Prostate gland (tissue), 2 donors: ENCODE measurements around the gene GOLM1. TPM values are rescaled to one million over a fixed set of nuclear protein-coding genes. Genes with fewer than 3 reads are reported as not detected.
A peak's percentile ranks its signal among the peaks of the same experiment; 100 is the strongest.

Source experiments
- DNase-seq: peaks from one replicate; pipeline ENCODE4 v3.0.0-alpha.2; 2019; ENCODE audit warnings: low spot score
- H3K27ac ChIP-seq, 2 donors: fragments of 200-600 bp; sonication (generic); 2 replicates each; pipeline ENCODE4 v1.5.1; 2017 to 2019
- H3K27me3 ChIP-seq: fragments of 200-600 bp; sonication (generic); replicated peaks from 2 replicates; pipeline ENCODE4 v1.5.1; 2019; ENCODE audit not compliant: insufficient read depth
- H3K36me3 ChIP-seq, 2 donors: fragments of 200-600 bp; sonication (generic); 1 replicate in 1 of 2; 2 replicates in 1 of 2; pipeline versions ENCODE4 v1.5.1 to v1.8.1; 2017 to 2019
- H3K4me1 ChIP-seq: fragments of 200-600 bp; sonication (generic); replicated peaks from 2 replicates; pipeline ENCODE4 v1.5.1; 2019
- H3K4me3 ChIP-seq, 2 donors: fragments of 200-600 bp; sonication (generic); 2 replicates each; pipeline ENCODE4 v1.5.1; 2017 to 2019
- H3K9me3 ChIP-seq: fragments of 200-600 bp; sonication (generic); 2 replicates; pipeline ENCODE4 v1.5.1; 2017
- POLR2A ChIP-seq: fragments of 450-650 bp; IDR thresholded peaks from one replicate; pipeline ENCODE4 v1.6.1; 2016; ENCODE audit warnings: antibody characterized with exemption, mild to moderate bottlenecking
- POLR2AphosphoS5 ChIP-seq: sonication (generic); formaldehyde crosslinking; IDR thresholded peaks from one replicate; pipeline ENCODE4 v1.6.1; 2017; ENCODE audit warnings: antibody characterized with exemption
- WGBS: methylation state at CpG from one replicate; pipeline ENCODE4 v1.1.5; 2018; 5-methylcytosine and 5-hydroxymethylcytosine counted together
- intact Hi-C: fragments of 100-400 bp; cut with DNase I; formaldehyde crosslinking; loops from one replicate; pipeline ENCODE4 v1.14.2; 2022
- total RNA-seq, 2 donors: library from RNA; depleted of rRNA; stranded (reverse); fragments of >200 nt; gene quantifications; one replicate each; pipeline ENCODE4 v1.1.0, GENCODE V29; 2016
- TF ChIP-seq, protein P1 (sequence below), 4 experiments: fragments of 200-600 bp in 2 of 4; fragments of 450-650 bp in 2 of 4; sonication (generic) in 2 of 4; IDR thresholded peaks; 1 replicate in 3 of 4; 2 replicates in 1 of 4; pipeline ENCODE4 v1.5.1; 2016 to 2019; ENCODE audit warnings: antibody characterized with exemption in 4 of 4, mild to moderate bottlenecking in 2 of 4, moderate library complexity in 2 of 4

GOLM1 gene
- total RNA-seq, 2 donors from 2014 or later = 53.4 to 162 TPM

DNA sequence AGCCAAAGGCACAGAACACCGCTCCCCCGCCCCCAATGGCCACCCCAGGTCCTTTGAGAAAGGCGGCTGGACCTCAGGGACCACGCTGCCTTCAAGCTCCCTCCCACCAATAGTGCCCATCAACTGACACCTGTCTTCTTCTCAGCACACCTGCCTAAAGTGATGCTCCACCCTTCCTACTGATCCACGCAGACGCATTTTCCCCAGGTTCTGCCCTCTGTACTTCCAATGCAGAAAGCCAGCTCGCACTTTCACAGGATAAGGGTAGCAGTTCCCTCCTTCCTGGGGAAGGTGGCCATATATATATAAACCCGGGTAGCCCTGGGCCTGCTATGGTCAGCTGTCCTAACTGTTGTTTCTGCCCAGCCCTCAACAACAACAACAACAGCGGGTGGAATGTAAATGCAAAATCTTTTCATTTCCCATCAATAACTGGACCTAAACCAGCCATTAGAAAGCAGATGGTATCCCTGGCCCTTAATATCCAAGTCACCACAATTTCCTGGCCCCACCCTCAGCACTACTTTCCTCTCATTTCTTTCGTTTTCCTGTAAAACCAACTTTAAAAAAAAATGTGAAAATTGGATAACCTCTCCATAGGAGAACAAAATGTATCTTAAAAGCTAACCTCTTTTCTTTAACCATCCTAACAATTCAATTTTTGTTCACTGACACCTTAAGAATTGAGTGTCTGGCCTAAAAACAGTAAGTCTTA, 1.7 kb downstream of the GOLM1 start:
- intact Hi-C loops = no loop called here
- Histone ChIP-seq H3K4me1 (no peaks in the 10 kb centered on the region), H3K4me3 (peak overlapping the region in 1 of 2 donors; percentile 80), H3K27me3 (no peaks in the 10 kb centered on the region), H3K9me3 (no peaks in the 10 kb centered on the region), H3K27ac (no peak overlapping the region), H3K36me3 (no peaks in the 10 kb centered on the region)
- no peak for DNase-seq
- TF ChIP-seq POLR2AphosphoS5 (no peak), POLR2A (no peak)
- TF ChIP-seq, protein P1, sequence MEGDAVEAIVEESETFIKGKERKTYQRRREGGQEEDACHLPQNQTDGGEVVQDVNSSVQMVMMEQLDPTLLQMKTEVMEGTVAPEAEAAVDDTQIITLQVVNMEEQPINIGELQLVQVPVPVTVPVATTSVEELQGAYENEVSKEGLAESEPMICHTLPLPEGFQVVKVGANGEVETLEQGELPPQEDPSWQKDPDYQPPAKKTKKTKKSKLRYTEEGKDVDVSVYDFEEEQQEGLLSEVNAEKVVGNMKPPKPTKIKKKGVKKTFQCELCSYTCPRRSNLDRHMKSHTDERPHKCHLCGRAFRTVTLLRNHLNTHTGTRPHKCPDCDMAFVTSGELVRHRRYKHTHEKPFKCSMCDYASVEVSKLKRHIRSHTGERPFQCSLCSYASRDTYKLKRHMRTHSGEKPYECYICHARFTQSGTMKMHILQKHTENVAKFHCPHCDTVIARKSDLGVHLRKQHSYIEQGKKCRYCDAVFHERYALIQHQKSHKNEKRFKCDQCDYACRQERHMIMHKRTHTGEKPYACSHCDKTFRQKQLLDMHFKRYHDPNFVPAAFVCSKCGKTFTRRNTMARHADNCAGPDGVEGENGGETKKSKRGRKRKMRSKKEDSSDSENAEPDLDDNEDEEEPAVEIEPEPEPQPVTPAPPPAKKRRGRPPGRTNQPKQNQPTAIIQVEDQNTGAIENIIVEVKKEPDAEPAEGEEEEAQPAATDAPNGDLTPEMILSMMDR (IDR thresholded peaks at IDR 0.05) = no peak
- WGBS = 95% methylated on average over 10 of the region's 10 CpGs

DNA sequence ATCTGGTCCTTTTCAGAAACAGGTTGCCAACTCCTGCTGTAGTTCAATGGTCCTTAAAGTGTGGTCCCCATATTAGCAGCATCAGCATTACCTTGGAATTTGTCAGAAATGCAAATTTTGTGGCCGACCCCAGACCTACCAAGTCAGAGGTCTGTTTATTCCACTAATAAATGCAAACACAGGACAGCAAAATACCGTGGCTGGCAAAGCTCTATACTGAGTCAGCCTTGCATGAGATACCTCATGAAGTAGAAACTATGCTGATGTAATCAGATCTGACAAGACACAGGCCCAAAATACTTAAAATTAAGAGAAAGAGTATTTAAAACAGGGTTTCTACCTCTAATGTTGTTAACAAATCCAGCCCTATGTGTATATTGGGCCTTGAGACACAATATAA, 3.0 kb downstream of the GOLM1 start:
- Histone ChIP-seq H3K36me3 (no peaks in the 10 kb centered on the region), H3K4me3 (no peak overlapping the region), H3K9me3 (no peaks in the 10 kb centered on the region), H3K27me3 (no peaks in the 10 kb centered on the region), H3K4me1 (no peaks in the 10 kb centered on the region), H3K27ac (no peak overlapping the region)
- intact Hi-C loops = no loop called here
- 80% methylated on average over 2 of the region's 2 CpGs for WGBS
- no peak for DNase-seq
- TF ChIP-seq POLR2A = no peak
- TF ChIP-seq, protein P1 (IDR thresholded peaks at IDR 0.05) = no peak
- no peak for TF ChIP-seq POLR2AphosphoS5

DNA sequence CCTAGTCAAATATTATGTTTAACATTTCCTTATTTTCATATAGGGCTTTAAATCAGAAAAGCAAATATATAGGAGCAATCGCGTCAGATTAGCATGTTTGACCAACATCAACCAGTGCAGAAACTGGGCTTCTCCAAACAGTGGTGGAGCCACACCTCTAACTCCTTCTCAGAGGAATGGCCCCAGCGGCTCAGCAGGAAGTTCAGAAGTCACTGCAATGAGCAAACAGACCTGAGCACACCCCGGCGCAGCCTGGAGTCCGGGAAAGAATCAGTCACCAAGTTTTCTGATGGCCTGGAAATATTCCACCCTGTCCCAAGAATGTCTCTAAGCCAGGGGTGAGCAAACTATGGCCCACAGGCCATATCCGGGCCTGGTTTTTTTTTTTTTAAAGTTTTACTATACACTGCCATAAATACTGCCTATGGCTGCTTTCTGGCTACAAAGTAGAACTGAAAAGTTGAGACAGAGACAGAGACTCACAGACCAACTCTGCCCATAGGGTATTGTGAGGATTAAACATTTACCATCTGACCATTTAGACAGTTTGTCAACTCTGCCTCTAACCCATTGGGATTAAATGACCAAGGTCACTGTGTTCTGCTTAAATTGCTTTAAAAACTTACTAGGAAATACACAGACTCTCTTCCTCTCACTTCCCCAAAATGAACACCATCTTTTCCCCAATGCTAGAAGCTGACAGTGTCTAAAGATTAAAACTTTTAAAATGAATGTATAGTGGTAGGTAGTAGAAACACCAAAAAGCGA, 5.4 kb downstream of the GOLM1 start:
- DNase-seq = peak; percentile 58
- 65% methylated on average over 8 of the region's 8 CpGs for WGBS

DNA sequence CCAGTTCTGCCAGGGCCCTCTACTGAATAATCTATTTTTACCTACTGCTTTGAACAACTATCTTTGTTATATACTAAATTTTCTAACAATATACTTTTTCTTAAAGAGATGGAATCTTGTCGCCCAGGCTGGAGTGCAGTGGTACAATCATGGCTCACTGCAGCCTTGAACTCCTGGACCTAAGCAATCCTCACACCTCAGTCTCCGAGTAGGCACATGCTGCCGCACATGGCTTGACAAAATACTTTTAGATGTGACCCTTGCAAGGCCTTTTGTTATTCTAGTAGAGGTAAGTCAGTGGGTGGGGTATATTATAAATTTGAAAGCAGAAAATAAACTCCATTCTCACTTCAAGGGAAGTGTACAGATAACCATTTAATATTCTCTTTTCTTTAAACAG, 7.9 kb downstream of the GOLM1 start:
- Histone ChIP-seq H3K4me1 (no peaks in the 10 kb centered on the region), H3K27ac (no peak overlapping the region), H3K9me3 (no peaks in the 10 kb centered on the region), H3K27me3 (no peaks in the 10 kb centered on the region), H3K4me3 (no peak overlapping the region), H3K36me3 (no peaks in the 10 kb centered on the region)
- TF ChIP-seq POLR2A = no peak
- TF ChIP-seq, protein P1 (IDR thresholded peaks at IDR 0.05) = no peak
- TF ChIP-seq POLR2AphosphoS5 = no peak
- intact Hi-C loops = no loop called here
- no peak for DNase-seq
- 92% methylated on average over 3 of the region's 3 CpGs for WGBS

More for the DNA sequence above, 5.4 kb downstream of the GOLM1 start:
- Histone ChIP-seq H3K4me1 (no peaks in the 10 kb centered on the region), H3K27ac (peak overlapping the region; percentile 34 to 70), H3K36me3 (no peaks in the 10 kb centered on the region), H3K9me3 (no peaks in the 10 kb centered on the region), H3K4me3 (no peak overlapping the region), H3K27me3 (no peaks in the 10 kb centered on the region)
- intact Hi-C loops = no loop called here
- TF ChIP-seq POLR2A (no peak), POLR2AphosphoS5 (peak; percentile 36)

DNA sequence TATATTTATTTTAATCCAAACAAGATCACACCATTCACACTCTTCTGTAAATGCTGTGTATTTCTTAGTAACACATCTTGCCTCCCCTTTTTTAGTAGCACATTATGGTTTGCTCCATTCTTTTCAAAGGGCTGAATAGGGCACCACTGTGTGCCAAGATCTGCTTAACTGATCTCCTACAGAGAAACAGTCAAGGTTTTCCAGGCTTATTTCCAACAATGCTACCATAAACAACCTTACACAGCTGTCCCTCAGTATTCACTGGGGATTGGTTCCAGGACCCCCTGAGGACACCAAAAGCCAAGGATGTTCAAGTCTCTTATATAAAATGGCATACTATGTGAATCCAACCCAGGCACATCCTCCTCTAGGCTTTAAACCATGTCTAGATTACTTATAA, 16.5 kb downstream of the GOLM1 start:
- H3K4me1 ChIP-seq = no peaks in the 10 kb centered on the region
- H3K27me3 ChIP-seq = no peaks in the 10 kb centered on the region
- H3K27ac ChIP-seq = no peak overlapping the region
- no peak overlapping the region for H3K4me3 ChIP-seq
- TF ChIP-seq POLR2AphosphoS5 (no peak), POLR2A (no peak)
- TF ChIP-seq, protein P1 (IDR thresholded peaks at IDR 0.05) = no peak
- intact Hi-C loops = no loop called here
- no peaks in the 10 kb centered on the region for H3K36me3 ChIP-seq
- H3K9me3 ChIP-seq = no peaks in the 10 kb centered on the region
- DNase-seq = no peak
